ENCODE data around the gene AOC2. TPM values are rescaled to one million over a fixed set of nuclear protein-coding genes. Genes with fewer than 3 reads are reported as not detected.

AOC2 gene
- total and polyA plus RNA-seq, 2 of the 13 experiments (the other 11 are each of a cell fraction or from before 2014, with no cell fraction given), result 1.2 to 3.3 TPM

- TF ChIP-seq ZNF75D (CRISPR knock-in tag; IDR thresholded peaks at IDR 0.05; ENCODE audit: borderline replicate concordance), result no peak
- no peak for TF ChIP-seq ZNF768 (CRISPR knock-in tag; IDR thresholded peaks at IDR 0.05)
- no peak for TF ChIP-seq ATF5 (CRISPR knock-in tag; IDR thresholded peaks at IDR 0.05; ENCODE audit: low read depth)
- no peak for TF ChIP-seq DBP (CRISPR knock-in tag; IDR thresholded peaks at IDR 0.05; ENCODE audit: not compliant biosample characterization)
- no peak for TF ChIP-seq ATF3 (CRISPR knock-in tag; IDR thresholded peaks at IDR 0.05)
- no peak for TF ChIP-seq TFE3 (CRISPR knock-in tag; IDR thresholded peaks at IDR 0.05)
- TF ChIP-seq KMT2A (CRISPR knock-in tag; IDR thresholded peaks at IDR 0.05), result peak; percentile 64
- TF ChIP-seq ZNF672 (CRISPR knock-in tag; IDR thresholded peaks at IDR 0.05), result no peak
- peak; percentile 90 for TF ChIP-seq GFI1 (CRISPR knock-in tag; IDR thresholded peaks at IDR 0.05; ENCODE audit: borderline replicate concordance)
- no peak for TF ChIP-seq ZNF468 (CRISPR knock-in tag; IDR thresholded peaks at IDR 0.05)
- no peak for TF ChIP-seq NFKBIZ (CRISPR knock-in tag; IDR thresholded peaks at IDR 0.05)
- TF ChIP-seq PCBP1 (IDR thresholded peaks at IDR 0.05; ENCODE audit: borderline replicate concordance, low read depth, low read length), result no peak
- TF ChIP-seq ZNF207 (IDR thresholded peaks at IDR 0.05; ENCODE audit: borderline replicate concordance), result no peak
- TF ChIP-seq ZSCAN12 (CRISPR knock-in tag; IDR thresholded peaks at IDR 0.05), result no peak
- TF ChIP-seq ZNF614 (CRISPR knock-in tag; IDR thresholded peaks at IDR 0.05; ENCODE audit: borderline replicate concordance), result no peak
- TF ChIP-seq CHCHD3 (CRISPR knock-in tag; IDR thresholded peaks at IDR 0.05), result no peak
- TF ChIP-seq ZNF512 (CRISPR knock-in tag; IDR thresholded peaks at IDR 0.05), result no peak
- TF ChIP-seq CTCF (CRISPR knock-in tag; IDR thresholded peaks at IDR 0.05), result peak; percentile 19; the same call in 1 of the 2 replicates
- no peak for TF ChIP-seq ZNF674 (CRISPR knock-in tag; IDR thresholded peaks at IDR 0.05; ENCODE audit: low read depth)
- TF ChIP-seq GPBP1L1 (CRISPR knock-in tag; IDR thresholded peaks at IDR 0.05), result no peak
- no peak for TF ChIP-seq EZH2 (conservative IDR thresholded peaks at IDR 0.05; ENCODE audit: low read depth, low read length)
- TF ChIP-seq ZBTB7A (CRISPR knock-in tag; IDR thresholded peaks at IDR 0.05), result no peak
Measured at GRCh38 chr17:42865638-42866094, 21.3 kb downstream of the AOC2 start (continued).

Data from HepG2 (cell line).